ENCODE results near the gene TSPAN14.

Gene TSPAN14

GRCh38 chr10:80454513-80455460 lies 677 bp downstream of the TSPAN14 start:
- no peak for DNase-seq
- no peaks in the 10 kb centered on the region for H3K9me3 ChIP-seq (ENCODE audit: control insufficient read depth, low read length)
- H3K27ac ChIP-seq (ENCODE audit: insufficient read depth, low read length, poor library complexity, severe bottlenecking): peak overlapping the region; percentile 84
- H3K36me3 ChIP-seq (ENCODE audit: control insufficient read depth, insufficient read depth, low read length): peaks cover 3% of the 10 kb centered on the region
- peak overlapping the region; percentile 92 for H3K4me3 ChIP-seq (ENCODE audit: insufficient read depth, low read depth, low read length, poor library complexity, severe bottlenecking)
- no peaks in the 10 kb centered on the region for H3K27me3 ChIP-seq (replicated peaks; ENCODE audit: control insufficient read depth, insufficient read depth, low read length, poor library complexity, severe bottlenecking)
- H3K4me1 ChIP-seq (ENCODE audit: control insufficient read depth, insufficient read depth, low read length, poor library complexity, severe bottlenecking): peaks cover 33% of the 10 kb centered on the region

GRCh38 chr10:80455461-80456349 lies 1.6 kb downstream of the TSPAN14 start:
- Histone ChIP-seq H3K36me3 (ENCODE audit: control insufficient read depth, insufficient read depth, low read length) (peaks cover 3% of the 10 kb centered on the region), H3K9me3 (ENCODE audit: control insufficient read depth, low read length) (no peaks in the 10 kb centered on the region), H3K27me3 (replicated peaks; ENCODE audit: control insufficient read depth, insufficient read depth, low read length, poor library complexity, severe bottlenecking) (no peaks in the 10 kb centered on the region), H3K4me1 (ENCODE audit: control insufficient read depth, insufficient read depth, low read length, poor library complexity, severe bottlenecking) (peaks cover 42% of the 10 kb centered on the region), H3K27ac (ENCODE audit: insufficient read depth, low read length, poor library complexity, severe bottlenecking) (peak overlapping the region; percentile 84), H3K4me3 (ENCODE audit: insufficient read depth, low read depth, low read length, poor library complexity, severe bottlenecking) (peak overlapping the region; percentile 92)
- DNase-seq: no peak

GRCh38 chr10:80457554-80458262 lies 3.6 kb downstream of the TSPAN14 start:
- peaks cover 62% of the 10 kb centered on the region for H3K4me1 ChIP-seq (ENCODE audit: control insufficient read depth, insufficient read depth, low read length, poor library complexity, severe bottlenecking)
- DNase-seq: no peak
- H3K27ac ChIP-seq (ENCODE audit: insufficient read depth, low read length, poor library complexity, severe bottlenecking): peak overlapping the region; percentile 84
- no peaks in the 10 kb centered on the region for H3K27me3 ChIP-seq (replicated peaks; ENCODE audit: control insufficient read depth, insufficient read depth, low read length, poor library complexity, severe bottlenecking)
- H3K4me3 ChIP-seq (ENCODE audit: insufficient read depth, low read depth, low read length, poor library complexity, severe bottlenecking): peak overlapping the region; percentile 55
- peaks cover 3% of the 10 kb centered on the region for H3K36me3 ChIP-seq (ENCODE audit: control insufficient read depth, insufficient read depth, low read length)
- no peaks in the 10 kb centered on the region for H3K9me3 ChIP-seq (ENCODE audit: control insufficient read depth, low read length)

GRCh38 chr10:80458263-80458625 lies 4.1 kb downstream of the TSPAN14 start:
- no peak for DNase-seq
- peak overlapping the region; percentile 84 for H3K27ac ChIP-seq (ENCODE audit: insufficient read depth, low read length, poor library complexity, severe bottlenecking)

GRCh38 chr10:80458638-80459037 lies 4.5 kb downstream of the TSPAN14 start:
- Histone ChIP-seq H3K36me3 (ENCODE audit: control insufficient read depth, insufficient read depth, low read length) (peaks cover 3% of the 10 kb centered on the region), H3K27me3 (replicated peaks; ENCODE audit: control insufficient read depth, insufficient read depth, low read length, poor library complexity, severe bottlenecking) (no peaks in the 10 kb centered on the region), H3K4me3 (ENCODE audit: insufficient read depth, low read depth, low read length, poor library complexity, severe bottlenecking) (peak overlapping the region; percentile 55), H3K4me1 (ENCODE audit: control insufficient read depth, insufficient read depth, low read length, poor library complexity, severe bottlenecking) (peaks cover 72% of the 10 kb centered on the region), H3K27ac (ENCODE audit: insufficient read depth, low read length, poor library complexity, severe bottlenecking) (peak overlapping the region; percentile 84), H3K9me3 (ENCODE audit: control insufficient read depth, low read length) (no peaks in the 10 kb centered on the region)
- no peak for DNase-seq

More at GRCh38 chr10:80458263-80458625, 4.1 kb downstream of the TSPAN14 start:
- no peaks in the 10 kb centered on the region for H3K9me3 ChIP-seq (ENCODE audit: control insufficient read depth, low read length)
- peaks cover 3% of the 10 kb centered on the region for H3K36me3 ChIP-seq (ENCODE audit: control insufficient read depth, insufficient read depth, low read length)
- peaks cover 68% of the 10 kb centered on the region for H3K4me1 ChIP-seq (ENCODE audit: control insufficient read depth, insufficient read depth, low read length, poor library complexity, severe bottlenecking)
- H3K4me3 ChIP-seq (ENCODE audit: insufficient read depth, low read depth, low read length, poor library complexity, severe bottlenecking): peak overlapping the region; percentile 55
- H3K27me3 ChIP-seq (replicated peaks; ENCODE audit: control insufficient read depth, insufficient read depth, low read length, poor library complexity, severe bottlenecking): no peaks in the 10 kb centered on the region

- H3K4me3 ChIP-seq (ENCODE audit: insufficient read depth, low read depth, low read length, poor library complexity, severe bottlenecking): peak overlapping the region; percentile 55
- DNase-seq: peak; percentile 45 to 55 (median 51)
Measured at GRCh38 chr10:80459047-80459865, 5.1 kb downstream of the TSPAN14 start.

GRCh38 chr10:80460399-80461207 lies 6.5 kb downstream of the TSPAN14 start:
- Histone ChIP-seq H3K4me1 (ENCODE audit: control insufficient read depth, insufficient read depth, low read length, poor library complexity, severe bottlenecking) (peaks cover 91% of the 10 kb centered on the region), H3K36me3 (ENCODE audit: control insufficient read depth, insufficient read depth, low read length) (no peaks in the 10 kb centered on the region), H3K27me3 (replicated peaks; ENCODE audit: control insufficient read depth, insufficient read depth, low read length, poor library complexity, severe bottlenecking) (no peaks in the 10 kb centered on the region), H3K4me3 (ENCODE audit: insufficient read depth, low read depth, low read length, poor library complexity, severe bottlenecking) (peak overlapping the region; percentile 55), H3K27ac (ENCODE audit: insufficient read depth, low read length, poor library complexity, severe bottlenecking) (peak overlapping the region; percentile 84), H3K9me3 (ENCODE audit: control insufficient read depth, low read length) (no peaks in the 10 kb centered on the region)
- DNase-seq: no peak

More at GRCh38 chr10:80459047-80459865, 5.1 kb downstream of the TSPAN14 start:
- H3K27ac ChIP-seq (ENCODE audit: insufficient read depth, low read length, poor library complexity, severe bottlenecking): peak overlapping the region; percentile 84
- H3K27me3 ChIP-seq (replicated peaks; ENCODE audit: control insufficient read depth, insufficient read depth, low read length, poor library complexity, severe bottlenecking): no peaks in the 10 kb centered on the region
- no peaks in the 10 kb centered on the region for H3K9me3 ChIP-seq (ENCODE audit: control insufficient read depth, low read length)
- peaks cover 78% of the 10 kb centered on the region for H3K4me1 ChIP-seq (ENCODE audit: control insufficient read depth, insufficient read depth, low read length, poor library complexity, severe bottlenecking)
- peaks cover 3% of the 10 kb centered on the region for H3K36me3 ChIP-seq (ENCODE audit: control insufficient read depth, insufficient read depth, low read length)

GRCh38 chr10:80461208-80462183 lies 7.4 kb downstream of the TSPAN14 start:
- H3K27ac ChIP-seq (ENCODE audit: insufficient read depth, low read length, poor library complexity, severe bottlenecking): peak overlapping the region; percentile 84
- H3K27me3 ChIP-seq (replicated peaks; ENCODE audit: control insufficient read depth, insufficient read depth, low read length, poor library complexity, severe bottlenecking): no peaks in the 10 kb centered on the region
- peaks cover 94% of the 10 kb centered on the region for H3K4me1 ChIP-seq (ENCODE audit: control insufficient read depth, insufficient read depth, low read length, poor library complexity, severe bottlenecking)
- DNase-seq: no peak
- peak overlapping the region; percentile 55 for H3K4me3 ChIP-seq (ENCODE audit: insufficient read depth, low read depth, low read length, poor library complexity, severe bottlenecking)
- H3K36me3 ChIP-seq (ENCODE audit: control insufficient read depth, insufficient read depth, low read length): no peaks in the 10 kb centered on the region
- H3K9me3 ChIP-seq (ENCODE audit: control insufficient read depth, low read length): no peaks in the 10 kb centered on the region
